SU-DHL-6 (cell line): Measurements from ENCODE around the gene HOXB6.

Experiments used
- EZH2phosphoT487 ChIP-seq: fragments of 200-600 bp; sonication (generic), shearing (Covaris generic); conservative IDR thresholded peaks from 2 replicates; pipeline ENCODE4 v1.6.1; 2018; ENCODE audit warnings: mild to moderate bottlenecking, antibody characterized with exemption, low read length, moderate library complexity, mixed read lengths
- TF ChIP-seq, protein P1 (sequence below): fragments of 200-600 bp; sonication (generic); IDR thresholded peaks from one replicate; pipeline ENCODE4 v1.5.1; 2017; ENCODE audit warnings: antibody characterized with exemption, mild to moderate bottlenecking, low read length, moderate library complexity; ENCODE audit not compliant: insufficient read depth, poor library complexity, severe bottlenecking

GRCh38 chr17:48564188-48565021 lies 40.4 kb downstream of the HOXB6 start:
- TF ChIP-seq, protein P1, sequence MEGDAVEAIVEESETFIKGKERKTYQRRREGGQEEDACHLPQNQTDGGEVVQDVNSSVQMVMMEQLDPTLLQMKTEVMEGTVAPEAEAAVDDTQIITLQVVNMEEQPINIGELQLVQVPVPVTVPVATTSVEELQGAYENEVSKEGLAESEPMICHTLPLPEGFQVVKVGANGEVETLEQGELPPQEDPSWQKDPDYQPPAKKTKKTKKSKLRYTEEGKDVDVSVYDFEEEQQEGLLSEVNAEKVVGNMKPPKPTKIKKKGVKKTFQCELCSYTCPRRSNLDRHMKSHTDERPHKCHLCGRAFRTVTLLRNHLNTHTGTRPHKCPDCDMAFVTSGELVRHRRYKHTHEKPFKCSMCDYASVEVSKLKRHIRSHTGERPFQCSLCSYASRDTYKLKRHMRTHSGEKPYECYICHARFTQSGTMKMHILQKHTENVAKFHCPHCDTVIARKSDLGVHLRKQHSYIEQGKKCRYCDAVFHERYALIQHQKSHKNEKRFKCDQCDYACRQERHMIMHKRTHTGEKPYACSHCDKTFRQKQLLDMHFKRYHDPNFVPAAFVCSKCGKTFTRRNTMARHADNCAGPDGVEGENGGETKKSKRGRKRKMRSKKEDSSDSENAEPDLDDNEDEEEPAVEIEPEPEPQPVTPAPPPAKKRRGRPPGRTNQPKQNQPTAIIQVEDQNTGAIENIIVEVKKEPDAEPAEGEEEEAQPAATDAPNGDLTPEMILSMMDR = no peak
- no peak for TF ChIP-seq EZH2phosphoT487
